GM21737 (cell line): ENCODE data around the gene FGF23.
A peak's percentile ranks its signal among the peaks of the same experiment; 100 is the strongest.

Experiments used
- ATAC-seq: cut with Tn5 transposase; IDR thresholded peaks from one replicate; pipeline ENCODE4 v1.9.1; 2021; ENCODE audit warnings: mild to moderate bottlenecking, moderate library complexity; ENCODE audit not compliant: unreplicated experiment

The FGF23 gene

DNA sequence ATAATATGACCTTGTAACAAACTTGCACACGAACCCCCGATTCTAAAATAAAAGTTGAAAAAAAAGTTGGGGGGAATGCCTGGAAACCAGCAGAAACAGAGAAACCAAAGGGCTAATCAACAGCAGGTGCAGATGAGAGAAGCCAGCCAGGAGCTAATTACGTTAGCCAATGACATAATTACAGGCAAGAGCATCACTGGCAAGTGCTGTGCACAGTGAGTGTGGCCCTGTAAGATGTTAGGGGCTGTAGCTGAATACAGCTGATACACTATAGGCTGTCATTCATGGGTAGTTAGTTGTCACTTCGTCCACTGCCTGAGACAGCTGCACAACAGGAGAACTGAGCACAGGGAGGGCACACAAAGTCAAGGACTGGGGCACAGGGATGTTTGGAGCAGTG is 7.3 kb upstream of the FGF23 start:
- no peak for ATAC-seq

DNA sequence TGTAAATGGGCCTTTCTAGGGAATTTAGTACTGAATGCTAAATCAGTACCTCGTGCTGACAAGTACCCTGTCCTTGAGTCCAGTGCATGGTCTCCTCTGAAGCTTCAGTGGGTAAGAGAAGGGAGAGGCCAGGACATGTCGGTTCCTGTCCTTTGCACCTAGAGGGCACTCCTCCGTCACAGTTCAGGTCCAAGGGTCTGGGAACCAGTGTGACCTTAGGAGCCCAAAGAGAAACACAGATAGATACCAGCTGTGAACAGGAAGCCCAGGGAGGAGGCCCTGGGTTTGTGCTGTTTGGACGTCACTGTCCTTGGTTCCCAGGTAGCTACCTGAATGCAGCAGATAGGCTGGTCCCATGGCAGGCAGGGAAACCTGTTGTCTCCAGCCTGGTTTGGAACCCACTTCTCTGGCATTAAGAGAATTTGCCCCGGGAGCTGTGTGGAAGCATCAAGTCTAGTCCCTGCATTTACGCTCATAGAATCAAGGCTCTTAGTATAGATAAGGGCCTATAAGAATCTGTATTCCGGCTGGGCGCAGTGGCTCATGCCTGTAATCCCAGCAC is 3.9 kb upstream of the FGF23 start:
- no peak for ATAC-seq

DNA sequence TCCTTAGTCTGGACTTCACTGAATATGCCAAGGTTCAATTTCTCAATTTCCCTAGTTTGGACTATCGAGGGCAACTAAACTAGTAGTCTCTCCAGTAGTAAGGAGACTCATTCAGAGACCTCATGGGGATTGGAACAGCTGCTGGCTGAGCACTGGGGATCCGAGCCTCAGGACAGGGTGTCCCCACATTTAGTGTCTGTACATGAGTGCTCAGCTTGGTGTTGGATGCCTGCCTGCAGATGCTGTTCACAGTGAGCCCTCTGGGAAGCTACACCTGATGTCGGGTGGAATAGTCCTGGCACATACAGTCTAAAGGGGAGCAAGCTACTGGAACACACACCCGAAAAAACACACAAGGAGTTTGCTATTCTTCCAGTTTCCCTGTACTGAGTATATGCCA is 820 bp upstream of the FGF23 start:
- no peak for ATAC-seq

DNA sequence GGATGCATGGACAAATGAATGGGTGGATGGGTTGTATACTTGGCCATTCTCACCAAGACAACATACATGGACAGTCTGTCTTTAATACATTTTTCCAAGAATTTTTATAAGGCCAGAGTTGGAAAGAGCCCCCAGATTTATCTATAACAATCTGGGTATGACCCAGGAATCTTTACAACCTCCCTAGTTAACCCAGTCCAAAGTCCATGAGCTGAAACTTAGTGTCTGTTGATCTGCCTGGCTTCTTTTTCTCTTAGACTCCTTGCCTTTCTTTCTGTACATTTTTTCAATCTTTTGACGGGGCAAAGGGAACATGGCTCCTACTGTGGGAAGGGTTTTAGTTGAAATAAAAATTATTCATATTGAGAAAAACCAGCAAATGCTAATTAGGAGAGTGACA is 740 bp downstream of the FGF23 start:
- no peak for ATAC-seq

DNA sequence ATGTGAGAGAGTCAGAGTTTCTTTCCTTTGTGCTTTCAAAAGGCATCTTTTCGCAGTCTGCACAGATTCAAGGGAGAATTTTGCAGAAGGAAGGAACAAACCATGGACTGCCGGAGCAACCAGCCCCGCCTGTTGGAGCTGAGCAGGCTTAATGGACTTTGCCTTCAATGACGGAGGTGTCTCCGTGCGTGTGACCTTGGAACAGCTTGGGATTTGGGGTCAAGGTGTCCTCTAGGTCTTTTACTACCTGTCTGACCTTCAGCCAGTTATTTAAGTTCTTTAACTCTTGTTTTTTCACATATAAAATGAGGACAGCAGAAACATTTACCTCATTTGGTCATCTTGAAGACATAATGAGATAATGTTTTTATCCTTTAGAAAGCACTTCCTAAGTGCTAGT is 4.1 kb downstream of the FGF23 start:
- no peak for ATAC-seq

DNA sequence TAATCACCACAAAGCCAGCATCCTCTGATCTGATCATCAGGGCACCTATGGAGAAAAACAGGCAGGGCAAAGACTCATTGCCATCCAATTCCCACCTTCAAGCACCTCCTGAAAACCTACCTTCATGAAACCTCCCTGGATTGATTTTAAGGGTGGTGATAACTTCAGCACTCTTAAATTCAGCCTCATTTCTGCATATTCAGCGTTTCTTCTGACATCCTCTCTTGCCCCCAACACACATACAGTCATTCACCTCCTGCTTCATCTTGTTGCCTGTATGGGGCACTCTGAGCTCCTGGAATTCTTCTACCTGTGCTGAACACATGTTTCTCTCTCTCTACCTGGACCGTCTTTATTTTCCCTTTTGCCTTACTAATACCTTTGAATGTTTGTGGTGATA is 6.9 kb downstream of the FGF23 start:
- no peak for ATAC-seq

DNA sequence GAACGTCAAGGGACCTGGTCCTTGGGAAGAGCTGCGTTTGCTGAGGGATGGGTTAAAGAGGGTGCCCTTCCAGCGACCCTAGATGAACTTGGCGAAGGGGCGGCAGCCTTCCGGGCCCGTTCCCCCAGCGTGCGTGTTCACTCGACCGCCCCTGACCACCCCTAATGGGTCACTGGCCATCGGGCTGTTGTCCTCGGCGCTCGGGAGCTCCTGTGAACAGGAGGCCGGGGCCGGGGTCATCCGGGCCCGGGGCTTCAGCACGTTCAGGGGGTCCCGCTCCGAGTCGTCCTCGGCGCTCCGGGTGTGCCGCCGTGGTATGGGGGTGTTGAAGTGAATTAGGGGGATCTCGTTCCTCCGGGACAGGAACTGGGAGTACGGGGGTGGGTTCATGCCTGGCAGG is 9.2 kb downstream of the FGF23 start:
- ATAC-seq, result no peak

DNA sequence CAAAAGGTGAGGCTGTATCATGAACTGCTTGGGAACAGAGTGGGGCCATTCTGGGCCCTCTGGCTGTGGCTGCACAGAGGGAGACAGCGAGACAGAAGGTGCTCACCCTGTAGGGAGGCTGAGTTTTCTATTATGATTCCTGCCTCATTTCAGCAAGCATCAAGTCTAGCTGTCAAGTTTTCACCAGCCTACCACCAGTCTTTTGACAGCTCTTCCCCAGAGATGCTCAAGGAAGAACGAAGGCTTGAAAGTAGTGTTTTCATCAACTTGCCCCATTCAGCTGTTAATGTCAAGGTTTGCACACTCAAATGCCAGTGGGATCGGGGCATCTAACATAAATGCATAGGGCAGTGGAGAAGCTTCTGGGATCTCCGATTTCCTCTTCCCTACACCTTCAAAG is 10.0 kb downstream of the FGF23 start:
- no peak for ATAC-seq

DNA sequence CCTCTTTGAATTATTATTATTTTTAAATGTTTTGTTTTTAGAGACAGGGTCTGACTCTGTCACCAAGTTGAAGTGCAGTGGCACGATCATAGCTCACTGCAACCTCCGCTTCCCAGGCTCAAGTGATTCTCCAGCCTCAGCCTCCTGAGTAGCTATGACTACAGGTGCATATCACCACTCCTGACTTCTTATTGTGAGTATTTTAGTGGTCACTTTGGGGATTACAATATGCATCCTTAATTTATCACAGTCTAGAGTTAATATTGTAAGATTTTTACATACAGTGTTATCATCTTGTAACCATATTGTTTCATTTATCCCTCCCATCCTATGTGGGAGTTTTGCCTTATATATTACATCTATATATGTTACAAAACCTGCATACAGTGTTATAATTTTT is 13.4 kb downstream of the FGF23 start:
- ATAC-seq, result no peak

DNA sequence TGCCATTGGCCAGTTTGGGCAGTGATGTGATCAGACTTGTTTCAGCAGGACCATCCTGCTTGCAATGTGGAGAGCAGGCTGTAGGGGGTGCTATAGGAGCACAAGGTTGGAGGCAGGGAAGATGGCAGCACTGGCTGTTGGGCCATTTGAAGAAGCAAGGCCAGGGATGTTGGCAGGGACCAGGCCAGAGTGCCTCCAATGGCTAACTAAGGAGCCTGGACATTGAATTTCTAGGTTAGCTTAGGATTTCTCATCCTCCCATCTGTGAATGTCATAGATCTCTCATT is 23.5 kb downstream of the FGF23 start:
- ATAC-seq, result no peak

DNA sequence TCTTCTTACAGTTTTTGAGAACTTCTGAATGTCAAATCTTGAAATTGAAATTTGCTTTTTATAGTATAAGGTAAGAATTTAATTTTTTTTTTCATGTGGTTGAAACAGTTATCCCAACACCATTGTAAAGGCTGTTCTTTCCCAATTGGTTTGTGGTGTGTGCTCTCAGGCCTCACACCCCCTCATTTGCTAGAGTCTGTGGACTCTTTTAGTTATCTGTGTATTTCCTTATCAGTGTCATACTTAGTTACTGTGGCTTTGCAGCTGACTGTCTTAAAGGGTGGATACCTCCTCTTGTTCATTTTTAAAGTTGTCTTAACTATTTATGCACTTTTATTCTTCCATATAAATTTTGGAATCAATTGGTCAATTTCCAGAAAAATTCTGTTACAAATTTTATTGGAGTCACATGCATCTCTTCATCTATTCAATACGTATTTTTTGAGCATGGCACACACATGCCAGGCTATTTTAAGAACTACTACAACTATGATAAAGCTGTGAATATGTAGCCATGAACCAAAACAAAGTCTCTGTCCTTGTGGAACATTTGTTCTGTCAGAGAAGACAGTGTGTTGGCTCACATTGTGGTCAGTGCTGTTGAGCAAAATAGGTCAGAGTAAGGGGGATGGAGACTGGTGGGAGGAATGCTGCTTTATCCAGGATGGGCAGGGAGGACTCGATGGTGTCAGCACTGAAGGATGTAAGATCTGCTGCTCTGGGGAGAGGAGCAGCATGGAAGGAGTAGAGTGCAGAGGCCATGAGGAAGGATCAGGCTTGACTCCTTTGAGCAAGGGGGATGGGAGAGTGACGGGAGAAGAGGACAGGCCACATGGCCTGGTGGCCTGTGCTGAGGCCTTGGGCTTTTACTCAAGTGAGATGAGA is 24.1 kb downstream of the FGF23 start:
- ATAC-seq, result no peak

DNA sequence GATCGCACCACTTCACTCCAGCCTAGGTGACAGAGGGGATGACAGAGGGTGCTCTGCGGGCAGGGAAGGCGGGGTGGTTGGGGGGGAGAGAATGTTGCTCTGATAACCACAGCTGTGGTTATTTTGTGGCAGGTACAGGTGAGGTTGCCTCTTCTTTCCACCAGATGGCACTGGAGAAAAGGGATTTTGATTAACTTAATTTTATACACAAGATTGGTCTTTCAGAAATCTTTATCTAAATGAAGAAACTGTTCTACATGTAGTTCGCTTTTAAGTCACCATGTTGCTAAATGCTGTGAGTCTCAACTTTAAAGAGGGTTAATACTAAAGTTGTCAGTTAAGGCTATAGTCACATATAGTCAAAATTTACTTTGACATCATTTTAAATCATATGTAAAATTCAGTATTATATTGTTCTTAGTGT is 25.7 kb downstream of the FGF23 start:
- no peak for ATAC-seq

DNA sequence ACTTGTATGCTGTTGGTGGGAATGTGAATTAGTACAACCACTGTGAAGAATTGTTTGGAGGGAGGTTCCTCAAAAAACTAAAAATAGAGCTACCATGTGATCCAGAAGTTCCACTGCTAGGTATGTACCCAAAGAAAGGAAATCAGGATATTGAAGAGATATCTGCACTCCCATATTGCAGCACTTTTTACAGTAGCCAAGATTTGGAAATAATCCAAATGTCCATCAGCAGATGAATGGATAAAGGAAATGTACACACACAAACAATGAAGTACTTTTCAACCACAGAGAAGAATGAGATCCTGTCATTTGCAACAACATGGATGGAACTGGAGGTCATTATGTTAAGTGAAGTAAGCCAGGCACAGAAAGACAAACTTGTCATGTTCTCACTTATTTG is 32.6 kb downstream of the FGF23 start:
- ATAC-seq, result no peak

DNA sequence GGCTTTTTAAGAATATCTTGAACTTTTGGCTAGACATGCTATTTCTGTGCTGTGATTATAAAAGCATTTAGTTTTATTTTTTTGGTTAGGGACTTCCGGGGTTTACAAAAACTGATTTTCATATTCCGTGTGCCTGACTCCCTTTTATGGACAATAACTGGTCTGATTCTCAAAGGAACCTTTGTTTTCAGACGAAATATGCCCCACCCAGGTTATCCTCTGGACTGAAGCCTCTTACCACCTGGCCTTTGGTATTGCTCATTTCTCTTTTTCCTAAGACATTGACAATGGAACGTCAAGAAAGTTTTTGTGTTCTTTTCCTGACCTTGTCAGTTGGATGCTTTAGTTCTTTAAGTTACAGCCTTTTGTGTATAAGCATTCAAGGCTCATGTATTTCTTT is 47.7 kb downstream of the FGF23 start:
- ATAC-seq, result no peak

DNA sequence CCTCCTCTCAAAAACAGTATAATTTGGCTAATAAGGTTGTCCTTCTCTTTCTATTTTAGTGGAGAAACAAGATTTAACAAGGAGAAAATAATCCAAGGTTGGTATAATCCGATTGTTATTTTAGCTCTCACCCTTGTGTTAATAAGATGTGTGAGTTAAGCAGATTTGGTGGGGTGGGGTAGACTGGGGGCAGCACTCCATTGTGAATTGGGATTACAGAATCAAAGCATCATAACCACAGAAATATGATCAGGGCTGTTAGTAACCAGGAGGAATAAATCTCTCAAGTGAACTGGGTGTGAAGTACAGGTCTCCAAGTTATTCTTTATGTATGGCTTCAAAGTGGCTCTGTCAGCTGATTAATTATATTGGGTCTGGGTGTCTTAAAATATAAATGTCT is 48.3 kb downstream of the FGF23 start:
- ATAC-seq, result no peak

DNA sequence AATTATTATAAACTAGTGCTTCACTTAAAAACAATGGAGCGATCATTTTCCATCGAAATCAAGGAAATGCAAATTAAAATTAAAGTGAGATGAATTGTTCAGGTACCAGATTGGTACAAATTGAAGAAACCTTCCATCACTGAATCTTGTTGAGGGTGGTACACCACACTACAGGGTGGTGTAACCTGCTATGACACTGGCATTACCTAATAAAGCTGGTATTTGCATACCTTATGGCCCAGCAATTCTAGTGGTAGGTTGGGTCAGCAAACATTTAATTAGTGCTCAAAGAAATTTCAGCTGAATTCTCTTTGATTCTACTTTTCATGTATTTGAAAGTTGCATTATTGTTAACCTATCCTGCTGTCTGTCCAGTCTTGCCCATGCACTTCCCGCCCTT is 49.3 kb downstream of the FGF23 start:
- no peak for ATAC-seq

DNA sequence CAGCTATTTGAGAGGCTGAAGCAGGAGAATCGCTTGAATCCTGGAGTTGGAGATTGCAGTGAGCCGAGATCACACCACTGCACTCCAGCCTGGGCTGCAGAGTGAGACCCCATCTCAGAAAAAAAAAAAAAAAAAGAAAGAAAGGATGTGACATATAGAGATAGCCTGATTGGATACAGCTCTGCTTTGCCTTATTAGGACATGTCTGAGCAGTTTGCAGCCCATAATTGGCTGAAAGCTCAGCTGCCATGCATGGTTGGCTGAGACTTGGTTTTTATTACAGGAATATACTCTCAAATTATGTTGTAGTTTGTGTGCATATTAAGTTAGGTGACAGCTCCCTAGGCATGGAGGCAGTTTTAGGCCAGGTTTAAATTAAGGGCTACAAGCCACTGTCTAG is 52.2 kb downstream of the FGF23 start:
- no peak for ATAC-seq

DNA sequence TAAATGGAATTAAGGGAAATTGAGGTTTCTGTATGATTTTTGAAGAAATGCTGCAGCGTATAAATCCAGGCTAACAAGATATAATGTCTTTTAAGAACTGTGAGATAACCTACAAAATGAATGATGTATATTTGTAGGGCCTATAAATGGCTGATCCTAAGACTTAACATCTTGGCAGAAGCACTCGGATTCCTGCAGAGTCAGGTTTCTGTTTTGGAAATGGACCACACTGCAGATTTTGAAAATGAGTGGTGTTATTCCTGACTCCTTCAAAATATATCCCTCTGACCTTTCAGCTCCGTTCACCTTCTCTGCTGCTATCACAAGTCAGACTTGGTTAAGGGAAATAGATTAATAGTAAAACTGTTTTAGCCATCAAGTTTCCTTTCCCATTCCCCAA is 53.5 kb downstream of the FGF23 start:
- no peak for ATAC-seq

DNA sequence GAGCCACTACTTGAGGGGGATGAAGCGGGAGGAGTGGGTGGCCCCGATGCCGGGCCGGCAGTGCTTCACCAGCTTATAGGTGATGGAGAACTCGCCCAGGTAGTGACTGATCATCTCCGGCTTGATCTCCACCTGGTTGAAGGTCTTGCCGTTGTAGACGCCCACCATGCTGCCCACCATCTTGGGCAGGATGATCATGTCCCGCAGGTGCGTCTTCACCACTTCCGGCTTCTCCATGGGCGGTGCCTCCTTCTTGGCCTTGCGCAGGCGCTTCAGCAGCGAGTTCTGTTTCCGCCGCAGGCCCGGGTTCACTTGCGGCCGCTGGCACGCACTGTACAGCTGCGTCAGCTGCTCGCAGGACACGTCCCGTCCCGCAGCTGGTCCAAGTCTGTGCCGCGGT is 55.1 kb downstream of the FGF23 start:
- no peak for ATAC-seq

DNA sequence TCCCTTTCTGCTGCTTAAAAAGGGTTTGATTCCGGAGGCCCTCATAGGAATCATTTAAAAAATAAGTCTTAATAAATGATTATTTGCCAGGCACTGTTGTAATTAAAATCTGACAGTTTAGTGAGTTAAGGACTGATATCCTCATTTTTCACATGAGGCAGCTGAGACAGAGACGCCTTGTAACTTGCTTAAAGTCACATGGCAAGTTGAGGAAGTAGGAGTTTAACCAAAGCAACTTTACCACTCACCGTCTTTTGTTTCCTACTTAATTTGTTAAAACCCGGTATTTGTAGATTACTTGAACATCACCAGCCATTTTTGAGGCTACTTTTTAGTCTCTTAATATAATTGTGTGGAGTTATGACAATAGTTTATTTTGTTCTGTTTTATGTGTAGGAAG is 56.1 kb downstream of the FGF23 start:
- no peak for ATAC-seq

DNA sequence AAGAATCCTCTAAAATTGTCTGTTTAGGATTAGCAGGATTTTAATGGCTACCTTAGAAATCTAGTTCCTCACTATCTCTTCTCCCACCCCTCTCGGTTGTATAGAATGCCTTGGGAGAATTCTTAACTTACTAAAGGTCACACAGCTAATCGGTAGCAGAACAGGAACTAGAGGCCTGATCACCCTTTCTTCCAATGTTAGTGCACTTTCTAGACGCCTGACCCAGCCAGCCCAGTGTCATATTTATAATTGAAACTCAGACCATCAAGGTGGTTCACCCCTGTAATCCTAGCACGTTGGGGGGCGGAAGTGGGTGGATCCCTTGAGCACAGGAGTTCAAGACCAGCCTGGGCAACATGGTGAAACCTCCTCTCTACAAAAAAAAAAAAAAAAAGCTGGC is 56.8 kb downstream of the FGF23 start:
- ATAC-seq, result no peak

DNA sequence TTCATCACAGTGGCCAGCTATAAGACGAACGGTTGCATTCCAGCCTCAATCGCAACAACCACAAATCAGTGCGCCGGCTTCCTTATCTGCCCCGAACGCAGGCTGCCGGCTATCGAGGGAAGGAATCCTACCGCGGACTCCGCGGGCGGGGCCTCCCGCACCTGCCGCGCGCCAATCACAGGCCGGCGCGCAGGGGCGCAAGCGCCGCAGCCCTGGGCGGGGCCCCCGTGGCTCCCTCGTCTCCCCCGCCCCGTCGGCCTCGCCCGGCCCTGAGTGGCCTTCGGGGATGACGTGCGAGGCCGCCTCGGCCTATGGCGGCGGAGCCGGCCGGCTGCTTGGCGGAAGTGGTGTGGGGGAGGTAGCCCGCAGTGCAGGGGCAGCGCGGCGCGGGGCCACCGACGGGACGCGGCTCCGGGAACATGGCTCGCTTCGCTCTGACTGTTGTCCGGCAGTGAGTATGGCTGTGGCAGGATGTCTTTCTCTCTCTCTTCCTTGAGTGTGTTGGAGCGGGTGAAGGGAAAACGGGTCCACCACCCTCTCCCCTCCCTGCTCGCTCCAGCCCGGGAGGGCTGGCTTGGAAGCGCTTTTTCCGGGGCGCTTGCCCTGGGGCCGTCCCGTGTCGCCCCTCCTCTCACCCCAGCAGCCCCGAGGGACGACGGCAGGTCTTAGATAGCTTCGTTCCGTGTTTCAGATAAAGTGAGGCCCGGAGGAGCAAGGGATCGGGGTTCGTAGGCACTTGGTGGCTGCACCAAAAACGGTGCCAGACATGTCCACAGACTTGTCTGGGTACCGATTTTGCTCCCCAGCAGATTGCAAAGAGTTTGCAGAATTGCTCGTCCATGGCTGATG is 58.4 kb downstream of the FGF23 start, which contains the start of gene TIGAR:
Gene TIGAR (plus strand): TSS at position 361 of the 849 bp plus-strand sequence. CDS start 59 bp downstream, at position 420.
- ATAC-seq, result peak; percentile 95
